HepG2 (cell line): ENCODE results near the gene ARRDC4. TPM values are rescaled to one million over a fixed set of nuclear protein-coding genes. Genes with fewer than 3 reads are reported as not detected.
A peak's percentile ranks its signal among the peaks of the same experiment; 100 is the strongest.

Experiments used
- EP300 ChIP-seq, 3 experiments: sonication (generic) in 1 of 3; formaldehyde crosslinking in 1 of 3; IDR thresholded peaks; 2 replicates each; pipeline versions ENCODE4 v1.5.1 to v1.6.1; 2011 to 2020; ENCODE audit warnings: low read depth in 2 of 3, low read length in 2 of 3, borderline replicate concordance in 1 of 3, improper control_type of control experiment in 1 of 3, mild to moderate bottlenecking in 1 of 3, missing genetic modification reagents in 1 of 3, moderate library complexity in 1 of 3
- FIP1L1 ChIP-seq: fragments of 200-400 bp; formaldehyde crosslinking; IDR thresholded peaks from 2 replicates; pipeline ENCODE4 v1.6.1; 2018; ENCODE audit warnings: low read depth, mild to moderate bottlenecking, low read length, moderate library complexity, borderline replicate concordance; ENCODE audit not compliant: insufficient read depth
- FOXJ3 ChIP-seq: sonication (generic); formaldehyde crosslinking; IDR thresholded peaks from 2 replicates; pipeline ENCODE4 v1.4.0; 2020; ENCODE audit warnings: missing genetic modification reagents, mild to moderate bottlenecking, borderline replicate concordance
- GATA4 ChIP-seq: sonication (generic); IDR thresholded peaks from 2 replicates; pipeline ENCODE4 v1.6.1; 2016; ENCODE audit warnings: antibody characterized with exemption, low read depth, borderline replicate concordance
- REPIN1 ChIP-seq: sonication (generic); formaldehyde crosslinking; IDR thresholded peaks from 2 replicates; pipeline ENCODE4 v1.8.0; 2022; ENCODE audit warnings: missing genetic modification reagents, low read depth, mild to moderate bottlenecking, borderline replicate concordance
- ZNF232 ChIP-seq: sonication (generic); formaldehyde crosslinking; IDR thresholded peaks from 2 replicates; pipeline ENCODE4 v1.4.0; 2020; ENCODE audit warnings: missing genetic modification reagents, borderline replicate concordance
- ZNF235 ChIP-seq: sonication (generic); formaldehyde crosslinking; IDR thresholded peaks from 2 replicates; pipeline ENCODE4 v1.8.1; 2023; ENCODE audit warnings: mild to moderate bottlenecking, missing genetic modification reagents, borderline replicate concordance
- ZNF674 ChIP-seq: sonication (generic); formaldehyde crosslinking; IDR thresholded peaks from 2 replicates; pipeline ENCODE4 v1.5.0; 2020; ENCODE audit warnings: low read depth, mild to moderate bottlenecking, missing genetic modification reagents
- ZNF7 ChIP-seq: IDR thresholded peaks from 2 replicates; pipeline ENCODE4 v1.6.1; 2016; ENCODE audit warnings: missing biosample characterization, missing genetic modification reagents
- polyA plus RNA-seq, 8 experiments: library from polyadenylated mRNA; depleted of rRNA in 3 of 8; stranded (reverse) in 7 of 8; unstranded in 1 of 8; fragments of >200 nt; fragmentation: Illumina TruSeq in 4 of 8; extraction: Trizol in 4 of 8; gene quantifications; 2 replicates each; pipeline versions ENCODE4 v1.2.1 to v1.2.3, GENCODE V29; 2011 to 2016; ENCODE audit warnings: low read depth in 4 of 8, missing spikeins in 1 of 8, mixed read lengths in 1 of 8; ENCODE audit not compliant: insufficient read depth in 1 of 8
- total RNA-seq, 5 experiments: library from RNA; depleted of rRNA; stranded (reverse); fragments of >200 nt; fragmentation: Illumina TruSeq; extraction: Trizol; gene quantifications; 2 replicates each; pipeline ENCODE4 v1.2.3, GENCODE V29; 2016; ENCODE audit warnings: low read depth in 1 of 5
- TF ChIP-seq, protein P1 (sequence below): sonication (generic); formaldehyde crosslinking; IDR thresholded peaks from 2 replicates; pipeline ENCODE4 v1.4.0; 2020; ENCODE audit warnings: low read depth, mild to moderate bottlenecking, missing genetic modification reagents
- TF ChIP-seq, protein P2 (sequence below): sonication (generic); formaldehyde crosslinking; IDR thresholded peaks from 2 replicates; pipeline ENCODE4 v1.4.0; 2020; ENCODE audit warnings: mild to moderate bottlenecking, missing genetic modification reagents
- TF ChIP-seq, protein P3 (sequence below): sonication (generic); formaldehyde crosslinking; IDR thresholded peaks from 2 replicates; pipeline ENCODE4 v1.8.0; 2022; ENCODE audit warnings: missing genetic modification reagents, mild to moderate bottlenecking, borderline replicate concordance
- TF ChIP-seq, protein P4 (sequence below): sonication (generic); formaldehyde crosslinking; IDR thresholded peaks from 2 replicates; pipeline ENCODE4 v1.4.0; 2020; ENCODE audit warnings: missing genetic modification reagents, borderline replicate concordance
- TF ChIP-seq, protein P5 (sequence below): sonication (generic); formaldehyde crosslinking; IDR thresholded peaks from 2 replicates; pipeline ENCODE4 v1.9.0; 2021; ENCODE audit warnings: missing genetic modification reagents, mild to moderate bottlenecking, borderline replicate concordance

The ARRDC4 gene
- total and polyA plus RNA-seq, 2 of the 13 experiments (the other 11 are each of a cell fraction or from before 2014, with no cell fraction given): 1.5 to 2.5 TPM

DNA sequence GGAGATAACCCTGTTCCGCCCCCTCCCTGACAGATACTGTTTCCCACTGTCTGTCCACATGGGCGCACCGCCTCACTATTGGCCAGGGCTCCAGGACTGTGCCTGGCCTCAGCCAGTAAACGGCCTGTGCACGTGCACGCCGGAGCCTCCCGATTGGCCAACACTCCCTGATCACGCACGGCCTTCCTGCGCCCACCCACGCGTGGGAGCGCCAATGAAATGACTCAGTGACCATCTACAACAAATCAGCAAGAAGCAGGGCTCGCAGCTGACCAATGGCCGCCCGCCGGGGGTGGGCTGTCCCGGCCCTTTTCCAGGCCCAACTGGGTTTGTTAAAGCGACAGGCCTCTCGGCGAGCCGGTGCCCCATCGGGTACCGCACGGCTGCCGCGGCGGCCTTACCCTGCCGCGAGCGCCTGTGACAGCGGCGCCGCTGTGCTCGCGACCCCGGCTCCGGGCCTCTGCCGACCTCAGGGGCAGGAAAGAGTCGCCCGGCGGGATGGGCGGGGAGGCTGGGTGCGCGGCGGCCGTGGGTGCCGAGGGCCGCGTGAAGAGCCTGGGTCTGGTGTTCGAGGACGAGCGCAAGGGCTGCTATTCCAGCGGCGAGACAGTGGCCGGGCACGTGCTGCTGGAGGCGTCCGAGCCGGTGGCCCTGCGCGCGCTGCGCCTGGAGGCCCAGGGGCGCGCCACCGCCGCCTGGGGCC, at the start of gene ARRDC4 (continued):
- TF ChIP-seq GATA4 (no peak; the same call in 1 of the 2 replicates), FOXJ3 (CRISPR knock-in tag) (no peak), EP300 (IDR thresholded peaks at IDR 0.05; ENCODE audit: low read depth in 2 of 2, low read length in 2 of 2) (peak in 1 of 2 experiments; percentile 49; a peak in 2 of 4 replicates), EP300 (CRISPR knock-in tag; IDR thresholded peaks at IDR 0.05; ENCODE audit: borderline replicate concordance) (0 out of 2 replicates have a peak, but pooled peaks have one; percentile 68), ZNF7 (CRISPR knock-in tag) (no peak), REPIN1 (CRISPR knock-in tag) (peak; percentile 50; the same call in 1 of the 2 replicates), ZNF674 (CRISPR knock-in tag) (no peak), ZNF235 (CRISPR knock-in tag) (no peak), FIP1L1 (no peak), ZNF232 (CRISPR knock-in tag) (no peak)
- TF ChIP-seq, protein P1, sequence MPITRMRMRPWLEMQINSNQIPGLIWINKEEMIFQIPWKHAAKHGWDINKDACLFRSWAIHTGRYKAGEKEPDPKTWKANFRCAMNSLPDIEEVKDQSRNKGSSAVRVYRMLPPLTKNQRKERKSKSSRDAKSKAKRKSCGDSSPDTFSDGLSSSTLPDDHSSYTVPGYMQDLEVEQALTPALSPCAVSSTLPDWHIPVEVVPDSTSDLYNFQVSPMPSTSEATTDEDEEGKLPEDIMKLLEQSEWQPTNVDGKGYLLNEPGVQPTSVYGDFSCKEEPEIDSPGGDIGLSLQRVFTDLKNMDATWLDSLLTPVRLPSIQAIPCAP: no peak
- TF ChIP-seq, protein P2, sequence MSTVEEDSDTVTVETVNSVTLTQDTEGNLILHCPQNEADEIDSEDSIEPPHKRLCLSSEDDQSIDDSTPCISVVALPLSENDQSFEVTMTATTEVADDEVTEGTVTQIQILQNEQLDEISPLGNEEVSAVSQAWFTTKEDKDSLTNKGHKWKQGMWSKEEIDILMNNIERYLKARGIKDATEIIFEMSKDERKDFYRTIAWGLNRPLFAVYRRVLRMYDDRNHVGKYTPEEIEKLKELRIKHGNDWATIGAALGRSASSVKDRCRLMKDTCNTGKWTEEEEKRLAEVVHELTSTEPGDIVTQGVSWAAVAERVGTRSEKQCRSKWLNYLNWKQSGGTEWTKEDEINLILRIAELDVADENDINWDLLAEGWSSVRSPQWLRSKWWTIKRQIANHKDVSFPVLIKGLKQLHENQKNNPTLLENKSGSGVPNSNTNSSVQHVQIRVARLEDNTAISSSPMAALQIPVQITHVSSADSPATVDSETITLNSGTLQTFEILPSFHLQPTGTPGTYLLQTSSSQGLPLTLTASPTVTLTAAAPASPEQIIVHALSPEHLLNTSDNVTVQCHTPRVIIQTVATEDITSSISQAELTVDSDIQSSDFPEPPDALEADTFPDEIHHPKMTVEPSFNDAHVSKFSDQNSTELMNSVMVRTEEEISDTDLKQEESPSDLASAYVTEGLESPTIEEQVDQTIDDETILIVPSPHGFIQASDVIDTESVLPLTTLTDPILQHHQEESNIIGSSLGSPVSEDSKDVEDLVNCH (CRISPR knock-in tag): no peak
- TF ChIP-seq, protein P3, sequence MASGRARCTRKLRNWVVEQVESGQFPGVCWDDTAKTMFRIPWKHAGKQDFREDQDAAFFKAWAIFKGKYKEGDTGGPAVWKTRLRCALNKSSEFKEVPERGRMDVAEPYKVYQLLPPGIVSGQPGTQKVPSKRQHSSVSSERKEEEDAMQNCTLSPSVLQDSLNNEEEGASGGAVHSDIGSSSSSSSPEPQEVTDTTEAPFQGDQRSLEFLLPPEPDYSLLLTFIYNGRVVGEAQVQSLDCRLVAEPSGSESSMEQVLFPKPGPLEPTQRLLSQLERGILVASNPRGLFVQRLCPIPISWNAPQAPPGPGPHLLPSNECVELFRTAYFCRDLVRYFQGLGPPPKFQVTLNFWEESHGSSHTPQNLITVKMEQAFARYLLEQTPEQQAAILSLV (CRISPR knock-in tag): 0 out of 2 replicates have a peak, but pooled peaks have one; percentile 37
- TF ChIP-seq, protein P4, sequence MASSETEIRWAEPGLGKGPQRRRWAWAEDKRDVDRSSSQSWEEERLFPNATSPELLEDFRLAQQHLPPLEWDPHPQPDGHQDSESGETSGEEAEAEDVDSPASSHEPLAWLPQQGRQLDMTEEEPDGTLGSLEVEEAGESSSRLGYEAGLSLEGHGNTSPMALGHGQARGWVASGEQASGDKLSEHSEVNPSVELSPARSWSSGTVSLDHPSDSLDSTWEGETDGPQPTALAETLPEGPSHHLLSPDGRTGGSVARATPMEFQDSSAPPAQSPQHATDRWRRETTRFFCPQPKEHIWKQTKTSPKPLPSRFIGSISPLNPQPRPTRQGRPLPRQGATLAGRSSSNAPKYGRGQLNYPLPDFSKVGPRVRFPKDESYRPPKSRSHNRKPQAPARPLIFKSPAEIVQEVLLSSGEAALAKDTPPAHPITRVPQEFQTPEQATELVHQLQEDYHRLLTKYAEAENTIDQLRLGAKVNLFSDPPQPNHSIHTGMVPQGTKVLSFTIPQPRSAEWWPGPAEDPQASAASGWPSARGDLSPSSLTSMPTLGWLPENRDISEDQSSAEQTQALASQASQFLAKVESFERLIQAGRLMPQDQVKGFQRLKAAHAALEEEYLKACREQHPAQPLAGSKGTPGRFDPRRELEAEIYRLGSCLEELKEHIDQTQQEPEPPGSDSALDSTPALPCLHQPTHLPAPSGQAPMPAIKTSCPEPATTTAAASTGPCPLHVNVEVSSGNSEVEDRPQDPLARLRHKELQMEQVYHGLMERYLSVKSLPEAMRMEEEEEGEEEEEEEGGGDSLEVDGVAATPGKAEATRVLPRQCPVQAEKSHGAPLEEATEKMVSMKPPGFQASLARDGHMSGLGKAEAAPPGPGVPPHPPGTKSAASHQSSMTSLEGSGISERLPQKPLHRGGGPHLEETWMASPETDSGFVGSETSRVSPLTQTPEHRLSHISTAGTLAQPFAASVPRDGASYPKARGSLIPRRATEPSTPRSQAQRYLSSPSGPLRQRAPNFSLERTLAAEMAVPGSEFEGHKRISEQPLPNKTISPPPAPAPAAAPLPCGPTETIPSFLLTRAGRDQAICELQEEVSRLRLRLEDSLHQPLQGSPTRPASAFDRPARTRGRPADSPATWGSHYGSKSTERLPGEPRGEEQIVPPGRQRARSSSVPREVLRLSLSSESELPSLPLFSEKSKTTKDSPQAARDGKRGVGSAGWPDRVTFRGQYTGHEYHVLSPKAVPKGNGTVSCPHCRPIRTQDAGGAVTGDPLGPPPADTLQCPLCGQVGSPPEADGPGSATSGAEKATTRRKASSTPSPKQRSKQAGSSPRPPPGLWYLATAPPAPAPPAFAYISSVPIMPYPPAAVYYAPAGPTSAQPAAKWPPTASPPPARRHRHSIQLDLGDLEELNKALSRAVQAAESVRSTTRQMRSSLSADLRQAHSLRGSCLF (CRISPR knock-in tag): no peak
- TF ChIP-seq, protein P5, sequence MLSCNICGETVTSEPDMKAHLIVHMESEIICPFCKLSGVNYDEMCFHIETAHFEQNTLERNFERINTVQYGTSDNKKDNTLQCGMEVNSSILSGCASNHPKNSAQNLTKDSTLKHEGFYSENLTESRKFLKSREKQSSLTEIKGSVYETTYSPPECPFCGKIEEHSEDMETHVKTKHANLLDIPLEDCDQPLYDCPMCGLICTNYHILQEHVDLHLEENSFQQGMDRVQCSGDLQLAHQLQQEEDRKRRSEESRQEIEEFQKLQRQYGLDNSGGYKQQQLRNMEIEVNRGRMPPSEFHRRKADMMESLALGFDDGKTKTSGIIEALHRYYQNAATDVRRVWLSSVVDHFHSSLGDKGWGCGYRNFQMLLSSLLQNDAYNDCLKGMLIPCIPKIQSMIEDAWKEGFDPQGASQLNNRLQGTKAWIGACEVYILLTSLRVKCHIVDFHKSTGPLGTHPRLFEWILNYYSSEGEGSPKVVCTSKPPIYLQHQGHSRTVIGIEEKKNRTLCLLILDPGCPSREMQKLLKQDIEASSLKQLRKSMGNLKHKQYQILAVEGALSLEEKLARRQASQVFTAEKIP: no peak
